ENCODE data around the gene MAEA. TPM values are rescaled to one million over a fixed set of nuclear protein-coding genes. Genes with fewer than 3 reads are reported as not detected.

The MAEA gene
- total and polyA plus RNA-seq, 9 of the 15 experiments (the other 6 are each of a cell fraction or from before 2014, with no cell fraction given), result 2.1 to 86.5 (median 45.0) TPM

- H3K36me3 ChIP-seq (ENCODE audit: control insufficient read depth, insufficient read depth, low read length), result peaks cover 24% of the 10 kb centered on the region; the same call in 1 of the 3 replicates
- peaks cover 60% of the 10 kb centered on the region for H3K79me2 ChIP-seq (ENCODE audit: control insufficient read depth, insufficient read depth, low read length)
- under 1% methylated on average over 36 of the region's 163 CpGs for WGBS (ENCODE audit: insufficient coverage, low coverage, missing lambda C conversion rate)
- DNase-seq (ENCODE audit: extremely low read depth in 1 of 4, low spot score in 3 of 4) (peak; percentile 86 to 99 (median 94)), ATAC-seq (peak; percentile 71), FAIRE-seq (no peak)
- H4K20me1 ChIP-seq (replicated peaks; ENCODE audit: control insufficient read depth, insufficient read depth, low read length), result no peaks in the 10 kb centered on the region; the same call in 1 of the 2 replicates
- H3K9me1 ChIP-seq (ENCODE audit: control insufficient read depth, insufficient read depth, low read length), result peaks cover 14% of the 10 kb centered on the region
- H3K4me1 ChIP-seq (replicated peaks in 1 of 2; ENCODE audit: control insufficient read depth in 2 of 2, insufficient read depth in 2 of 2, low read length in 2 of 2), result peaks cover 4 to 73% of the 10 kb centered on the region in 2 experiments; a peak in 4 of 5 replicates
- peak within 1 kb of the TSS; percentile 91 to 94 for H3K9ac ChIP-seq (ENCODE audit: insufficient read depth in 1 of 2, low read depth in 2 of 2, low read length in 2 of 2)
- peak within 1 kb of the TSS; percentile 86 for H3K27ac ChIP-seq (ENCODE audit: extremely low read depth, low read depth, low read length)
- peak within 1 kb of the TSS; percentile 86 for H3K4me3 ChIP-seq
- CTCF ChIA-PET (ENCODE audit: low intra/inter-chr PET ratio), result no interaction called here
- peaks cover 8% of the 10 kb centered on the region for H3K9me3 ChIP-seq (replicated peaks; ENCODE audit: control insufficient read depth, insufficient read depth, low read depth, low read length)
- no peaks in the 10 kb centered on the region for H3K27me3 ChIP-seq (ENCODE audit: control insufficient read depth in 2 of 2, insufficient read depth in 2 of 2, low read length in 2 of 2)
- POLR2A ChIA-PET, result interaction anchor here (1.6 kb wide), 1 partner anchor 98 kb away, joined by 5 read pairs; the partner anchor contains the start of gene UVSSA
- H2AFZ ChIP-seq (ENCODE audit: low read depth, low read length), result peak within 1 kb of the TSS; percentile 83
- peak within 1 kb of the TSS; percentile 81 for H3K4me2 ChIP-seq (ENCODE audit: insufficient read depth, low read length)
- intact Hi-C loops (cut with micrococcal nuclease), result loop anchor here (1.0 kb wide), 2 partner anchors 81 to 98 kb away; no protein-coding TSS in a partner anchor
- in situ Hi-C loops (cut with MboI), result no loop called here
- no TSS peak for BruUV-seq (replicated peaks)
- TF ChIP-seq NR3C1 (CRISPR knock-in tag; IDR thresholded peaks at IDR 0.05), result 0 out of 2 replicates have a peak, but pooled peaks have one; percentile 54
- no peak for TF ChIP-seq MYNN (IDR thresholded peaks at IDR 0.05)
- no peak for TF ChIP-seq MYNN (CRISPR knock-in tag; IDR thresholded peaks at IDR 0.05)
- TF ChIP-seq PCBP1 (IDR thresholded peaks at IDR 0.05; ENCODE audit: low read depth, low read length, poor library complexity, severe bottlenecking), result peak; percentile 46
- no peak for TF ChIP-seq ZNF75A (CRISPR knock-in tag; IDR thresholded peaks at IDR 0.05)
- TF ChIP-seq ZNF197 (CRISPR knock-in tag; IDR thresholded peaks at IDR 0.05; ENCODE audit: low read depth), result peak; percentile 89
- TF ChIP-seq UBTF (IDR thresholded peaks at IDR 0.05; ENCODE audit: borderline replicate concordance in 1 of 2, low read depth in 2 of 2, low read length in 2 of 2), result no peak
- no peak for TF ChIP-seq ZNF431 (CRISPR knock-in tag; IDR thresholded peaks at IDR 0.05)
- peak; percentile 72 for TF ChIP-seq ZFX (CRISPR knock-in tag; IDR thresholded peaks at IDR 0.05)
- peak; percentile 62 for TF ChIP-seq HNRNPLL (IDR thresholded peaks at IDR 0.05; ENCODE audit: low read depth, low read length, poor library complexity, severe bottlenecking)
- TF ChIP-seq ZNF140 (CRISPR knock-in tag; IDR thresholded peaks at IDR 0.05), result no peak
- no peak for TF ChIP-seq SRSF3 (IDR thresholded peaks at IDR 0.05; ENCODE audit: insufficient read depth, low read length)
- peak; percentile 67; the same call in 1 of the 2 replicates for TF ChIP-seq E2F3 (CRISPR knock-in tag; IDR thresholded peaks at IDR 0.05)
- TF ChIP-seq ID3 (CRISPR knock-in tag; IDR thresholded peaks at IDR 0.05), result no peak
- TF ChIP-seq ID3 (tag; IDR thresholded peaks at IDR 0.05), result peak; percentile 78; the same call in 1 of the 2 replicates
- TF ChIP-seq CREM (IDR thresholded peaks at IDR 0.05; ENCODE audit: low read depth), result peak; percentile 21; the same call in 1 of the 2 replicates
- no peak for TF ChIP-seq CHD4 (IDR thresholded peaks at IDR 0.05; ENCODE audit: insufficient read depth, insufficient replicate concordance, low read depth, low read length, poor library complexity, severe bottlenecking)
- TF ChIP-seq HOXB6 (CRISPR knock-in tag; IDR thresholded peaks at IDR 0.05; ENCODE audit: borderline replicate concordance), result no peak
- 0 out of 2 replicates have a peak, but pooled peaks have one; percentile 11 for TF ChIP-seq ERF (CRISPR knock-in tag; IDR thresholded peaks at IDR 0.05)
These were observed 41.2 kb upstream of the MAEA start, which contains the start of gene CTBP1 for GRCh38 chr4:1248245-1249147. Gene CTBP1, minus strand, starts transcription at chr4:1249130. Its CDS starts 7,799 bp downstream, at chr4:1241331.
